Measurements from ENCODE around the gene BNIPL. TPM values are rescaled to one million over a fixed set of nuclear protein-coding genes. Genes with fewer than 3 reads are reported as not detected.

BNIPL gene
- total and polyA plus RNA-seq, 2 of the 13 experiments (the other 11 are each of a cell fraction or from before 2014, with no cell fraction given) = 0.40 to 1.1 TPM

- TF ChIP-seq ZNF646 (CRISPR knock-in tag; IDR thresholded peaks at IDR 0.05) (no peak), ARNT (IDR thresholded peaks at IDR 0.05) (no peak), ZNF550 (CRISPR knock-in tag; IDR thresholded peaks at IDR 0.05; ENCODE audit: borderline replicate concordance) (no peak), PRMT3 (CRISPR knock-in tag; IDR thresholded peaks at IDR 0.05; ENCODE audit: borderline replicate concordance, low read depth) (no peak), ZFP62 (CRISPR knock-in tag; IDR thresholded peaks at IDR 0.05) (no peak), ZNF713 (CRISPR knock-in tag; IDR thresholded peaks at IDR 0.05) (no peak), ZNF20 (CRISPR knock-in tag; IDR thresholded peaks at IDR 0.05) (no peak), ZNF547 (CRISPR knock-in tag; IDR thresholded peaks at IDR 0.05) (0 out of 2 replicates have a peak, but pooled peaks have one; percentile 46), ZNF773 (CRISPR knock-in tag; IDR thresholded peaks at IDR 0.05; ENCODE audit: borderline replicate concordance) (peak; percentile 30; the same call in 1 of the 2 replicates), ZNF777 (CRISPR knock-in tag; IDR thresholded peaks at IDR 0.05) (peak; percentile 69; the same call in 1 of the 2 replicates), ZNF740 (CRISPR knock-in tag; IDR thresholded peaks at IDR 0.05) (no peak), MXI1 (IDR thresholded peaks at IDR 0.05; ENCODE audit: borderline replicate concordance, low read depth, low read length) (peak; percentile 73; the same call in 1 of the 3 replicates), HIVEP1 (CRISPR knock-in tag; IDR thresholded peaks at IDR 0.05) (no peak), ZNF441 (CRISPR knock-in tag; IDR thresholded peaks at IDR 0.05; ENCODE audit: borderline replicate concordance) (peak; percentile 30; the same call in 1 of the 2 replicates), HOXA3 (CRISPR knock-in tag; IDR thresholded peaks at IDR 0.05) (peak; percentile 81), NFRKB (IDR thresholded peaks at IDR 0.05) (no peak), ZNF883 (CRISPR knock-in tag; IDR thresholded peaks at IDR 0.05; ENCODE audit: not compliant biosample characterization) (peak; percentile 66), IRF1 (CRISPR knock-in tag; IDR thresholded peaks at IDR 0.05; ENCODE audit: low read depth) (no peak), SIN3B (IDR thresholded peaks at IDR 0.05; ENCODE audit: low read length) (no peak)
- TF ChIP-seq, protein P1, sequence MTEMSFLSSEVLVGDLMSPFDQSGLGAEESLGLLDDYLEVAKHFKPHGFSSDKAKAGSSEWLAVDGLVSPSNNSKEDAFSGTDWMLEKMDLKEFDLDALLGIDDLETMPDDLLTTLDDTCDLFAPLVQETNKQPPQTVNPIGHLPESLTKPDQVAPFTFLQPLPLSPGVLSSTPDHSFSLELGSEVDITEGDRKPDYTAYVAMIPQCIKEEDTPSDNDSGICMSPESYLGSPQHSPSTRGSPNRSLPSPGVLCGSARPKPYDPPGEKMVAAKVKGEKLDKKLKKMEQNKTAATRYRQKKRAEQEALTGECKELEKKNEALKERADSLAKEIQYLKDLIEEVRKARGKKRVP (CRISPR knock-in tag; IDR thresholded peaks at IDR 0.05) = no peak
These were observed 27.9 kb upstream of the BNIPL start, which contains the start of gene PRUNE1 (continued) for GRCh38 chr1:151008244-151009205.
